HEK293 (cell line): Measurements from ENCODE around the gene HNRNPL.
A peak's percentile ranks its signal among the peaks of the same experiment; 100 is the strongest.

Experiments
- CTCF ChIA-PET: fragments of 350-600 bp; formaldehyde crosslinking; extraction: SDS; loops from one replicate; lab custom pipeline; 2021; ENCODE audit warnings: antibody characterized with exemption; lab: Yijun Ruan, JAX
- POLR2A ChIA-PET: fragments of 300-600 bp; formaldehyde crosslinking; extraction: SDS; loops from one replicate; lab custom pipeline; 2020; ENCODE audit warnings: antibody characterized with exemption, inconsistent platforms; lab: Yijun Ruan, JAX
- H3K27ac ChIP-seq: fragments of 200-500 bp; sonication (Bioruptor generic); 2 replicates; pipeline ENCODE4 v1.5.1; 2014; ENCODE audit warnings: low read depth, low read length, control low read depth, inconsistent platforms; ENCODE audit errors: extremely low read depth
- H3K36me3 ChIP-seq, 2 experiments: fragments of 200-500 bp in 1 of 2; sonication (Bioruptor generic) in 1 of 2; 1 replicate in 1 of 2; 2 replicates in 1 of 2; pipeline ENCODE4 v1.5.1; 2014 to 2017; ENCODE audit warnings: inconsistent platforms in 2 of 2, low read length in 2 of 2; ENCODE audit not compliant: control insufficient read depth in 2 of 2, insufficient read depth in 1 of 2
- H3K4me1 ChIP-seq: fragments of 200-500 bp; sonication (Bioruptor generic); 2 replicates; pipeline ENCODE4 v1.5.1; 2014; ENCODE audit warnings: mild to moderate bottlenecking, low read length, inconsistent platforms; ENCODE audit not compliant: control insufficient read depth, insufficient read depth
- H3K4me3 ChIP-seq: 2 replicates; pipeline ENCODE4 v1.5.1; 2011; ENCODE audit warnings: low read depth, mild to moderate bottlenecking, control low read depth, low read length, moderate library complexity
- H3K9me3 ChIP-seq: fragments of 200-500 bp; sonication (Bioruptor generic); 2 replicates; pipeline ENCODE4 v1.5.1; 2014; ENCODE audit warnings: low read depth, low read length, inconsistent platforms; ENCODE audit not compliant: control insufficient read depth, insufficient read depth
- GLI2 ChIP-seq: fragments of 450-650 bp; formaldehyde crosslinking; IDR thresholded peaks from 2 replicates; pipeline ENCODE4; 2017; ENCODE audit warnings: missing biosample characterization, missing genetic modification characterization, low read depth, borderline replicate concordance
- HIC1 ChIP-seq: fragments of 450-650 bp; formaldehyde crosslinking; IDR thresholded peaks from 2 replicates; pipeline ENCODE4 v1.5.1; 2016; ENCODE audit warnings: missing biosample characterization, missing genetic modification characterization
- KLF1 ChIP-seq: fragments of 450-650 bp; formaldehyde crosslinking; IDR thresholded peaks from 2 replicates; pipeline ENCODE4 v1.5.1; 2016; ENCODE audit warnings: missing biosample characterization, missing genetic modification characterization
- KLF17 ChIP-seq: fragments of 450-650 bp; formaldehyde crosslinking; IDR thresholded peaks from 2 replicates; pipeline ENCODE4 v1.5.1; 2016; ENCODE audit warnings: missing biosample characterization, missing genetic modification characterization
- KLF9 ChIP-seq: fragments of 450-650 bp; formaldehyde crosslinking; IDR thresholded peaks from 2 replicates; pipeline ENCODE4 v1.5.1; 2016; ENCODE audit warnings: missing biosample characterization, missing genetic modification characterization, low read depth
- RBAK ChIP-seq: fragments of 450-650 bp; formaldehyde crosslinking; IDR thresholded peaks from 2 replicates; pipeline ENCODE4 v1.5.1; 2016; ENCODE audit warnings: missing biosample characterization, missing genetic modification characterization
- REPIN1 ChIP-seq: fragments of 450-650 bp; formaldehyde crosslinking; IDR thresholded peaks from 2 replicates; pipeline ENCODE4 v1.5.1; 2017; ENCODE audit warnings: missing biosample characterization, missing genetic modification characterization, low read depth
- ZBTB10 ChIP-seq: fragments of 450-650 bp; formaldehyde crosslinking; IDR thresholded peaks from 2 replicates; pipeline ENCODE4 v1.5.1; 2016; ENCODE audit warnings: missing biosample characterization, missing genetic modification characterization
- ZBTB11 ChIP-seq: fragments of 450-650 bp; formaldehyde crosslinking; conservative IDR thresholded peaks from 2 replicates; pipeline ENCODE4 v1.5.1; 2016; ENCODE audit warnings: low read depth, missing biosample characterization, missing genetic modification characterization
- ZBTB6 ChIP-seq: fragments of 450-650 bp; formaldehyde crosslinking; IDR thresholded peaks from 2 replicates; pipeline ENCODE4 v1.5.1; 2017; ENCODE audit warnings: missing biosample characterization, missing genetic modification characterization
- ZIC2 ChIP-seq: fragments of 450-650 bp; formaldehyde crosslinking; IDR thresholded peaks from 2 replicates; pipeline ENCODE4 v1.5.1; 2016; ENCODE audit warnings: missing biosample characterization, missing genetic modification characterization
- ZNF280C ChIP-seq: fragments of 450-650 bp; formaldehyde crosslinking; IDR thresholded peaks from 2 replicates; pipeline ENCODE4 v1.5.1; 2016; ENCODE audit warnings: missing biosample characterization, missing genetic modification characterization
- ZNF433 ChIP-seq: fragments of 450-650 bp; formaldehyde crosslinking; IDR thresholded peaks from 2 replicates; pipeline ENCODE4 v1.5.1; 2016; ENCODE audit warnings: missing biosample characterization, missing genetic modification characterization, low read depth
- ZNF513 ChIP-seq: fragments of 450-650 bp; IDR thresholded peaks from 2 replicates; pipeline ENCODE4 v1.5.1; 2018; ENCODE audit warnings: missing biosample characterization, missing genetic modification characterization
- ZNF621 ChIP-seq: fragments of 450-650 bp; formaldehyde crosslinking; IDR thresholded peaks from 2 replicates; pipeline ENCODE4 v1.5.1; 2017; ENCODE audit warnings: missing biosample characterization, missing genetic modification characterization
- ZNF701 ChIP-seq: fragments of 450-650 bp; formaldehyde crosslinking; IDR thresholded peaks from 2 replicates; pipeline ENCODE4 v1.5.1; 2016; ENCODE audit warnings: missing biosample characterization, missing genetic modification characterization
- ZNF768 ChIP-seq: fragments of 450-650 bp; formaldehyde crosslinking; IDR thresholded peaks from 2 replicates; pipeline ENCODE4 v1.5.1; 2018; ENCODE audit warnings: missing biosample characterization, mild to moderate bottlenecking, missing genetic modification characterization
- ZSCAN4 ChIP-seq: fragments of 450-650 bp; formaldehyde crosslinking; IDR thresholded peaks from 2 replicates; pipeline ENCODE4 v1.5.1; 2017; ENCODE audit warnings: missing biosample characterization, missing genetic modification characterization

The HNRNPL gene

GRCh38 chr19:38877781-38878574, 28.2 kb upstream of the HNRNPL start, which contains the start of gene RINL:
TSS of gene RINL (minus strand) at chr19:38878275. CDS start at chr19:38876742, 1,533 bp downstream.
- H3K27ac ChIP-seq: peak within 1 kb of the TSS; percentile 71
- ChIA-PET CTCF (interaction anchor here (1.0 to 9.0 kb wide), 5 partner anchors 10 to 84 kb away, joined by 3 to 84 read pairs (median 4); no protein-coding TSS in a partner anchor), POLR2A (interaction anchor here (0.5 to 1.4 kb wide), 6 partner anchors 15 to 562 kb away, joined by 3 to 5 read pairs (median 3); no protein-coding TSS in a partner anchor)
- H3K4me3 ChIP-seq: peak within 1 kb of the TSS; percentile 25
- H3K36me3 ChIP-seq: peaks cover 5 to 26% of the 10 kb centered on the region in 2 experiments; a peak in 2 of 3 replicates
- no peaks in the 10 kb centered on the region for H3K9me3 ChIP-seq
- H3K4me1 ChIP-seq: peaks cover 8% of the 10 kb centered on the region
- TF ChIP-seq KLF1 (peak; percentile 60; the same call in 1 of the 2 replicates), ZSCAN4 (tag by site-specific recombination) (no peak), ZBTB11 (tag by site-specific recombination) (peak; percentile 48; the same call in 1 of the 2 replicates), HIC1 (tag by site-specific recombination) (peak; percentile 86; the same call in 1 of the 2 replicates), KLF9 (0 out of 2 replicates have a peak, but pooled peaks have one; percentile 23), ZNF433 (tag by site-specific recombination) (no peak), ZNF768 (tag by site-specific recombination) (no peak), ZNF280C (tag by site-specific recombination) (no peak), ZBTB10 (tag by site-specific recombination) (peak; percentile 46; the same call in 1 of the 2 replicates), ZNF621 (tag by site-specific recombination) (no peak), RBAK (tag by site-specific recombination) (no peak), ZBTB6 (tag by site-specific recombination) (no peak), ZNF701 (0 out of 2 replicates have a peak, but pooled peaks have one; percentile 17), ZNF513 (no peak), REPIN1 (no peak), KLF17 (tag by site-specific recombination) (peak; percentile 82), ZIC2 (tag by site-specific recombination) (peak; percentile 21; the same call in 1 of the 2 replicates), GLI2 (tag by site-specific recombination) (no peak)
